GM13976 (cell line): ENCODE data around the gene LHFPL5.

Experiments used
- DNase-seq: peaks from one replicate; pipeline ENCODE4 v3.0.0; 2012; ENCODE audit warnings: low spot score
- CTCF ChIP-seq: IDR thresholded peaks from 2 replicates; pipeline ENCODE4 v1.5.1; 2012; ENCODE audit warnings: borderline replicate concordance, mild to moderate bottlenecking; ENCODE audit not compliant: insufficient read depth; ENCODE audit errors: extremely low read depth, missing control alignments, control extremely low read depth
- in situ Hi-C: fragments of 300-500 bp; cut with MboI; formaldehyde crosslinking; loops from one replicate; pipeline ENCODE4 v1.12.0; 2022; ENCODE audit warnings: low sequenced_read_pairs, mixed read lengths, inconsistent platforms; ENCODE audit not compliant: unreplicated experiment

Gene LHFPL5

DNA sequence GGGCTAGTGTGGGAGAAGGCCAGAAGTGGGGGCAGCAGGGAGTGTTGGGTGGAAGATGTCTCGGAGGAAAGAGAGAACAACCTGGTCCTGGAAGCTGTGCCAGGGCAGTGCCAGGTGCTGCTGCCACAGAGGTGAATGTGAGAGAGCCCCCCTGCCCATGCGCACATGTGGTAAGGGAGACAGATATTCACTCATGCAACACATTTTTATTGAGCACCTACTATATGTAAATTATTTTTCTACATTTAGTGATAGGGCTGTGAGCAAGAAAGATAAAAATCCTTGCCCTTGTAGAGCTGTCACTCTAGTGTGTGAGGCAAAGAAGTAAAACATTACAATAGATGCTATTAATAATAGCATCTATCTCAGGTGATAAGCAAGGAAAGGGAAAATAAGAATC, 23.9 kb upstream of the LHFPL5 start:
- TF ChIP-seq CTCF, result no peak
- in situ Hi-C loops, result no loop called here
- DNase-seq, result no peak

- DNase-seq, result peak; percentile 15
- in situ Hi-C loops, result no loop called here
- no peak for TF ChIP-seq CTCF
Observed at GRCh38 chr6:35782424-35782823, 22.7 kb upstream of the LHFPL5 start.

- in situ Hi-C loops, result no loop called here
- no peak for TF ChIP-seq CTCF
- no peak for DNase-seq
Observed at GRCh38 chr6:35784200-35784599, 21.0 kb upstream of the LHFPL5 start.

- in situ Hi-C loops, result no loop called here
- DNase-seq, result no peak
Observed at GRCh38 chr6:35786272-35786671, 18.9 kb upstream of the LHFPL5 start.

GRCh38 chr6:35786810-35787209, 18.3 kb upstream of the LHFPL5 start:
- in situ Hi-C loops, result no loop called here
- no peak for TF ChIP-seq CTCF
- DNase-seq, result peak; percentile 39

More at GRCh38 chr6:35786272-35786671, 18.9 kb upstream of the LHFPL5 start:
- TF ChIP-seq CTCF, result no peak

GRCh38 chr6:35787266-35788218, 17.6 kb upstream of the LHFPL5 start:
- no peak for TF ChIP-seq CTCF
- in situ Hi-C loops, result no loop called here
- DNase-seq, result peak; percentile 36
